HEK293 (cell line): Measurements from ENCODE around the gene DOK6.

Experiments used
- OSR2 ChIP-seq: fragments of 450-650 bp; formaldehyde crosslinking; IDR thresholded peaks from 2 replicates; pipeline ENCODE4 v1.5.1; 2016; ENCODE audit warnings: missing biosample characterization, missing genetic modification characterization
- ZFP41 ChIP-seq: fragments of 450-650 bp; formaldehyde crosslinking; IDR thresholded peaks from 2 replicates; pipeline ENCODE4 v1.5.1; 2016; ENCODE audit warnings: missing biosample characterization, missing genetic modification characterization, borderline replicate concordance
- ZNF274 ChIP-seq, 2 experiments: fragments of 200-500 bp in 1 of 2; fragments of 450-650 bp in 1 of 2; sonication (Bioruptor generic) in 1 of 2; formaldehyde crosslinking in 1 of 2; IDR thresholded peaks; 2 replicates each; pipeline versions ENCODE4 v1.5.1 to v1.6.1; 2014 to 2016; ENCODE audit warnings: borderline replicate concordance in 1 of 2, inconsistent platforms in 1 of 2, low read length in 1 of 2, missing biosample characterization in 1 of 2, missing genetic modification characterization in 1 of 2
- ZNF341 ChIP-seq: fragments of 450-650 bp; formaldehyde crosslinking; IDR thresholded peaks from 2 replicates; pipeline ENCODE4; 2016; ENCODE audit warnings: low read depth, missing biosample characterization, missing genetic modification characterization
- ZNF791 ChIP-seq: fragments of 450-650 bp; formaldehyde crosslinking; IDR thresholded peaks from 2 replicates; pipeline ENCODE4 v1.5.1; 2016; ENCODE audit warnings: missing biosample characterization, missing genetic modification characterization
- TF ChIP-seq, protein P1 (sequence below): fragments of 450-650 bp; formaldehyde crosslinking; IDR thresholded peaks from 2 replicates; pipeline ENCODE4 v1.5.1; 2016; ENCODE audit warnings: missing biosample characterization, missing genetic modification characterization
- TF ChIP-seq, protein P2 (sequence below): fragments of 450-650 bp; formaldehyde crosslinking; IDR thresholded peaks from 2 replicates; pipeline ENCODE4 v1.5.1; 2016; ENCODE audit warnings: missing biosample characterization, missing genetic modification characterization
- TF ChIP-seq, protein P3 (sequence below): fragments of 450-650 bp; formaldehyde crosslinking; IDR thresholded peaks from 2 replicates; pipeline ENCODE4 v1.5.1; 2016; ENCODE audit warnings: missing biosample characterization, missing genetic modification characterization, borderline replicate concordance

DNA sequence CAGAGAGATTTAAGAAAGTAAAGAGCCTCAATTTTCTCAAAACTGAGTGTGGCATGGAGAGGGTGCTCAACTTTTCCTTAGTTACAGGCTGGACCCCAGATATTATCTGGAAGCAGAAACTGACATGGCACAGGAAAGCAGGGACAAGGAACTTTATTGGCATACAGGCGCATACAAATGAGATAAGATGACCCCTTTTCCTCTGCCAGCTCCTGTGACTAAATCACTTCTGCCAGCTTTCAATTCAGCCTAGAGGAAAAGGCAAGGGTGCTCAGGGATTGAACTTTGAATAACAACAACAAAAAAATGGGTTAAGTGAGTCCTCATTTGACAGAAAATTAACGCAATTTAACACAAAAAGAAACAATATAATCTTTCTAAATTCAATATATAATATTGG is 284.1 kb downstream of the DOK6 start:
- TF ChIP-seq ZNF341 (tag by site-specific recombination) = no peak
- TF ChIP-seq OSR2 = no peak
- TF ChIP-seq ZNF274 (IDR thresholded peaks at IDR 0.05; ENCODE audit: low read length) = no peak
- no peak for TF ChIP-seq ZNF274 (tag by site-specific recombination; IDR thresholded peaks at IDR 0.05; ENCODE audit: borderline replicate concordance)
- TF ChIP-seq, protein P1, sequence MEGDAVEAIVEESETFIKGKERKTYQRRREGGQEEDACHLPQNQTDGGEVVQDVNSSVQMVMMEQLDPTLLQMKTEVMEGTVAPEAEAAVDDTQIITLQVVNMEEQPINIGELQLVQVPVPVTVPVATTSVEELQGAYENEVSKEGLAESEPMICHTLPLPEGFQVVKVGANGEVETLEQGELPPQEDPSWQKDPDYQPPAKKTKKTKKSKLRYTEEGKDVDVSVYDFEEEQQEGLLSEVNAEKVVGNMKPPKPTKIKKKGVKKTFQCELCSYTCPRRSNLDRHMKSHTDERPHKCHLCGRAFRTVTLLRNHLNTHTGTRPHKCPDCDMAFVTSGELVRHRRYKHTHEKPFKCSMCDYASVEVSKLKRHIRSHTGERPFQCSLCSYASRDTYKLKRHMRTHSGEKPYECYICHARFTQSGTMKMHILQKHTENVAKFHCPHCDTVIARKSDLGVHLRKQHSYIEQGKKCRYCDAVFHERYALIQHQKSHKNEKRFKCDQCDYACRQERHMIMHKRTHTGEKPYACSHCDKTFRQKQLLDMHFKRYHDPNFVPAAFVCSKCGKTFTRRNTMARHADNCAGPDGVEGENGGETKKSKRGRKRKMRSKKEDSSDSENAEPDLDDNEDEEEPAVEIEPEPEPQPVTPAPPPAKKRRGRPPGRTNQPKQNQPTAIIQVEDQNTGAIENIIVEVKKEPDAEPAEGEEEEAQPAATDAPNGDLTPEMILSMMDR (tag by site-specific recombination) = no peak
- TF ChIP-seq, protein P2, sequence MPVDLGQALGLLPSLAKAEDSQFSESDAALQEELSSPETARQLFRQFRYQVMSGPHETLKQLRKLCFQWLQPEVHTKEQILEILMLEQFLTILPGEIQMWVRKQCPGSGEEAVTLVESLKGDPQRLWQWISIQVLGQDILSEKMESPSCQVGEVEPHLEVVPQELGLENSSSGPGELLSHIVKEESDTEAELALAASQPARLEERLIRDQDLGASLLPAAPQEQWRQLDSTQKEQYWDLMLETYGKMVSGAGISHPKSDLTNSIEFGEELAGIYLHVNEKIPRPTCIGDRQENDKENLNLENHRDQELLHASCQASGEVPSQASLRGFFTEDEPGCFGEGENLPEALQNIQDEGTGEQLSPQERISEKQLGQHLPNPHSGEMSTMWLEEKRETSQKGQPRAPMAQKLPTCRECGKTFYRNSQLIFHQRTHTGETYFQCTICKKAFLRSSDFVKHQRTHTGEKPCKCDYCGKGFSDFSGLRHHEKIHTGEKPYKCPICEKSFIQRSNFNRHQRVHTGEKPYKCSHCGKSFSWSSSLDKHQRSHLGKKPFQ (tag by site-specific recombination) = no peak
- no peak for TF ChIP-seq ZFP41
- TF ChIP-seq, protein P3, sequence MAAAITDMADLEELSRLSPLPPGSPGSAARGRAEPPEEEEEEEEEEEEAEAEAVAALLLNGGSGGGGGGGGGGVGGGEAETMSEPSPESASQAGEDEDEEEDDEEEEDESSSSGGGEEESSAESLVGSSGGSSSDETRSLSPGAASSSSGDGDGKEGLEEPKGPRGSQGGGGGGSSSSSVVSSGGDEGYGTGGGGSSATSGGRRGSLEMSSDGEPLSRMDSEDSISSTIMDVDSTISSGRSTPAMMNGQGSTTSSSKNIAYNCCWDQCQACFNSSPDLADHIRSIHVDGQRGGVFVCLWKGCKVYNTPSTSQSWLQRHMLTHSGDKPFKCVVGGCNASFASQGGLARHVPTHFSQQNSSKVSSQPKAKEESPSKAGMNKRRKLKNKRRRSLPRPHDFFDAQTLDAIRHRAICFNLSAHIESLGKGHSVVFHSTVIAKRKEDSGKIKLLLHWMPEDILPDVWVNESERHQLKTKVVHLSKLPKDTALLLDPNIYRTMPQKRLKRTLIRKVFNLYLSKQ = no peak
- TF ChIP-seq ZNF791 (tag by site-specific recombination) = no peak
